AG04449 (cell line): ENCODE results near the gene NOD2.
A peak's percentile ranks its signal among the peaks of the same experiment; 100 is the strongest.

Experiments
- CTCF ChIA-PET: fragments of 350-600 bp; formaldehyde crosslinking; extraction: SDS; loops from one replicate; lab custom pipeline; 2021; ENCODE audit warnings: antibody characterized with exemption; lab: Yijun Ruan, JAX
- POLR2A ChIA-PET: fragments of 400-600, 350-600 bp; formaldehyde crosslinking; extraction: SDS; loops from one replicate; lab custom pipeline; 2020; ENCODE audit warnings: antibody characterized with exemption, inconsistent platforms; lab: Yijun Ruan, JAX
- DNase-seq: peaks from one replicate; pipeline ENCODE4 v3.0.0-alpha.2; 2010; ENCODE audit warnings: low read depth, low spot score
- H3K4me3 ChIP-seq: 2 replicates; pipeline ENCODE4 v1.5.1; 2011; ENCODE audit warnings: low read depth, mild to moderate bottlenecking, control low read depth, low read length
- TF ChIP-seq, protein P1 (sequence below): IDR thresholded peaks from one replicate; pipeline ENCODE4 v1.5.1; 2011; ENCODE audit warnings: mild to moderate bottlenecking, moderate library complexity, low read length, control low read depth, inconsistent platforms; ENCODE audit not compliant: insufficient read depth; ENCODE audit errors: missing control alignments

Gene NOD2

DNA sequence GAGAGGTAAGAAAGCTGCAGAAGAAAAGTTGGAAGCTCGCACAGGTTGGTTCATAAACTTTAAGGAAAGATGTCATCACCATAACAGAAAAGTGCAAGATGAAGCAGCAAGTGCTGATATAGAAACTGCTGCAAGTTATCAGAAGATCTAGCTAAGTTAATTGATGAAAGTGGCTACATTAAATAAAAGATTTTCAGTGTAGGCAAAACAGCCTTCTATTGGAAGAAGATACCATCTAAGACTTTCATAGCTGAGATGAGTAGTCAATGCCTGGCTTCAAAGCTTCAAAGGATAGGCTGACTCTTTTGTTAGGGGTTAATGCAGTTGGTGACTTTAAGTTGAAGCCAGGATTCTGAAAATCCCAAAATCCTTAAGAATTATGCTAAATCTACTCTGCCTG, 72.5 kb downstream of the NOD2 start:
- no peak overlapping the region for H3K4me3 ChIP-seq
- TF ChIP-seq, protein P1, sequence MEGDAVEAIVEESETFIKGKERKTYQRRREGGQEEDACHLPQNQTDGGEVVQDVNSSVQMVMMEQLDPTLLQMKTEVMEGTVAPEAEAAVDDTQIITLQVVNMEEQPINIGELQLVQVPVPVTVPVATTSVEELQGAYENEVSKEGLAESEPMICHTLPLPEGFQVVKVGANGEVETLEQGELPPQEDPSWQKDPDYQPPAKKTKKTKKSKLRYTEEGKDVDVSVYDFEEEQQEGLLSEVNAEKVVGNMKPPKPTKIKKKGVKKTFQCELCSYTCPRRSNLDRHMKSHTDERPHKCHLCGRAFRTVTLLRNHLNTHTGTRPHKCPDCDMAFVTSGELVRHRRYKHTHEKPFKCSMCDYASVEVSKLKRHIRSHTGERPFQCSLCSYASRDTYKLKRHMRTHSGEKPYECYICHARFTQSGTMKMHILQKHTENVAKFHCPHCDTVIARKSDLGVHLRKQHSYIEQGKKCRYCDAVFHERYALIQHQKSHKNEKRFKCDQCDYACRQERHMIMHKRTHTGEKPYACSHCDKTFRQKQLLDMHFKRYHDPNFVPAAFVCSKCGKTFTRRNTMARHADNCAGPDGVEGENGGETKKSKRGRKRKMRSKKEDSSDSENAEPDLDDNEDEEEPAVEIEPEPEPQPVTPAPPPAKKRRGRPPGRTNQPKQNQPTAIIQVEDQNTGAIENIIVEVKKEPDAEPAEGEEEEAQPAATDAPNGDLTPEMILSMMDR: no peak
- ChIA-PET CTCF (interaction anchor here (1.3 kb wide), 1 partner anchor 41 kb away, joined by 4 read pairs; no protein-coding TSS in a partner anchor), POLR2A (no interaction called here)
- DNase-seq: no peak

DNA sequence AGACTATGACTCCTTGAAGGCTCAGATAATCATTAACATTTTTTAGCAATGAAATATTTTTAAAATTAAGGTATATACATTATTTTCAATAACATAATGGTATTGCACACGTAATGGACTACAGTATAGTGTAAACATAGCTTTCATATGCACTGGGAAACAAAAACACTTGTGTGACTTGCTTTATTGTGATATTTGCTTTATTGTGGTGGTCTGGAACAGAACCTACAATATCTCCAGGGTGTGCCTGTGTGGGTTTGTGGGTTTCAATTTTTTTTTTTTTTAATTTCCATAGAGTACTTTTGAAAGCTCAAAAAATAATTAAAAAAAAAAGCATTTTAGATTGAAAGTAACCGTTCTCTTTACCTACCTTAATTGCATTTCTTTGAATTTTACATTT, 73.8 kb downstream of the NOD2 start:
- no peak overlapping the region for H3K4me3 ChIP-seq
- DNase-seq: no peak
- POLR2A ChIA-PET: no interaction called here
- TF ChIP-seq, protein P1: no peak
- CTCF ChIA-PET: interaction anchor here (1.0 kb wide), 1 partner anchor 39 kb away, joined by 3 read pairs; no protein-coding TSS in a partner anchor

DNA sequence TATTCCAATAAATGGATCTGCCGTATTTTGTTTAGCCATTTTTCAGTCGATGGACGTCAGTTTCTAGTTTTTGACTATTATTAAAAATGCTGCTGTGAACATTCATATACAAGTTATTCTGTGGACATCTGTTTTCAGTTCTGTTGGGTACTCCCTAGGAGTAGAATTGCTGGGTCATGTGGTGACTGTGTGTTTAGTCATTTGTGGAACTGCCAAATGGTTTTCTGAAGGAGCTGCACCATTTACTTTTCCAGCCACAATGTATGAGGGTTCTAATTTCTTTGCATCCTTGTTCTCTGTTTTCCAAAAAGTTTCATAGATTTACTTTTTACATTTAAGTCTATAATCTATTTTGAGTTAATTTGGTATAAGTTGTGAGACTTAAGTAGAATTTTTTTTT, 78.0 kb downstream of the NOD2 start:
- ChIA-PET POLR2A (no interaction called here), CTCF (interaction anchor here (1.1 to 1.5 kb wide), 2 partner anchors 20 to 35 kb away, joined by 3 to 5 read pairs; no protein-coding TSS in a partner anchor)
- TF ChIP-seq, protein P1: no peak
- DNase-seq: peak; percentile 16
- no peak overlapping the region for H3K4me3 ChIP-seq

DNA sequence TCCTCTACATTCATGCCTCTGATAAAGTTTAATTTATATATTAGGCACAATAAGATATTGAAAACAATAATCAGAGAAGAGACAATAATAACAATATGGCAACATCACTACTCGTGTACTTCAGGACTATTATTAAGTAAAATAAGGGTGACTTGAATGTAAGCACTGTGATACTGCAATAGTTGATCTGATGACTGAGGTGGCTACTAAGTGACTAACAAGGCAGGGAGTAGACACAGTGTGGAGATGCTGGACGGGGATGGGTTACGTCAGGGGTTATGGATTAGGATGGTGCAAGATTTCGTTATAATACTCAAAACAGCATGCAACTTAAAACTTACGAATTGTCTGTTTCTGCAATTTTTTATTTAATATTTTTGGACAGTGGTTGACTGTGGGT, 81.0 kb downstream of the NOD2 start:
- DNase-seq: no peak
- no peak overlapping the region for H3K4me3 ChIP-seq
- TF ChIP-seq, protein P1: no peak
- ChIA-PET POLR2A (no interaction called here), CTCF (interaction anchor here (2.6 kb wide), 1 partner anchor 32 kb away, joined by 14 read pairs; no protein-coding TSS in a partner anchor)

DNA sequence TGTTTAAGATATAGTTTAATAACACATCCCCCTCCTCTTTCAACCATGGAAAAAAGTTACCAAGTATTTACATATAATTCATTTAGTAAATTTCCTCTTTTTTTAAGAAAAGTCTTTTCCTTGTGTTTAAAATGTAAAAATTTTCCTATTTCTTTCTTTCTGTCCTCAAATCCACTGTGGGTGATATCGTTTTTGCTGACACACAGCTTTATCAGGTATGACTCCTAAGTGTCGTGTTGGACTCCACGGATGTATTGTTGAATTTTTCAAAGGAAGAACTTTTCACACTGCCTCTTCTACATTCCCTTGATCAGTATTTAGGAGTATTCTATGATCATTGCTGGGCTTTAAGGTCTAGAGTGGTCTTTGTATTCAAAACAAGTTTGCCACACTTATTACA, 81.6 kb downstream of the NOD2 start:
- no peak overlapping the region for H3K4me3 ChIP-seq
- TF ChIP-seq, protein P1: no peak
- DNase-seq: no peak
- POLR2A ChIA-PET: no interaction called here
- CTCF ChIA-PET: no interaction called here

DNA sequence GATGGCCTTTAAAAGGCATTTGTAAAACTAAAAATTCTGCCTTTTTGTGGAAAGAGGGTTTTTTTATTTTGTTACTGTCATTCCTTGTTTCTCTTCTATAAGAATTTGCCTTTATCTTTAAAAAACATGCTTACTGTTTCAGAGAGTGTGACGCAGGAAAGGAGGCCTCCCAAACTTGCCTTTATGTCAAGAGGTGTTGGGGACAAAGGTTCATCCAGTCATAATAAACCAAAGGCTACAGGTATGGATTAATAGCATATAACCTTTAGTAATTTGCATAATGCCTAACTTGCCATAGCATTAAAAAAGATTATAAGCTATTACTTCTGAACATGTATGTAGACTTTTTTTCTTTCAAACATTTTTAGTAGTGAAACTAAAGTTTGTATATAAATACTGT, 82.6 kb downstream of the NOD2 start:
- ChIA-PET CTCF (interaction anchor here (1.1 to 2.3 kb wide), 2 partner anchors 11 to 30 kb away, joined by 3 to 20 read pairs; no protein-coding TSS in a partner anchor), POLR2A (no interaction called here)
- DNase-seq: no peak
- TF ChIP-seq, protein P1: no peak
- H3K4me3 ChIP-seq: no peak overlapping the region
